Epithelial cell of proximal tubule (primary cell): ENCODE results near the gene ARL8A. TPM values are rescaled to one million over a fixed set of nuclear protein-coding genes. Genes with fewer than 3 reads are reported as not detected.
"Not testable (repeated sequence)": the region's sequence is repeated elsewhere in the genome, so short reads cannot be mapped to it uniquely, and the experiment has no call there.

Experiments
- DNase-seq: peaks from one replicate; pipeline ENCODE4 v3.0.0-alpha.2; 2011; ENCODE audit warnings: low read depth
- H3K4me3 ChIP-seq: 2 replicates; pipeline ENCODE4 v1.5.1; 2011; ENCODE audit warnings: low read depth, mild to moderate bottlenecking, low read length
- CTCF ChIP-seq: conservative IDR thresholded peaks from 2 replicates; pipeline ENCODE4 v1.5.1; 2012; ENCODE audit warnings: low read depth, mild to moderate bottlenecking, low read length
- total RNA-seq: library from RNA; depleted of rRNA; stranded (reverse); fragments of >200 nt; gene quantifications from 2 replicates; pipeline ENCODE4 v1.2.3, GENCODE V29; 2015

Gene ARL8A
- total RNA-seq, 1 donor from 2014 or later: 47.0 TPM

DNA sequence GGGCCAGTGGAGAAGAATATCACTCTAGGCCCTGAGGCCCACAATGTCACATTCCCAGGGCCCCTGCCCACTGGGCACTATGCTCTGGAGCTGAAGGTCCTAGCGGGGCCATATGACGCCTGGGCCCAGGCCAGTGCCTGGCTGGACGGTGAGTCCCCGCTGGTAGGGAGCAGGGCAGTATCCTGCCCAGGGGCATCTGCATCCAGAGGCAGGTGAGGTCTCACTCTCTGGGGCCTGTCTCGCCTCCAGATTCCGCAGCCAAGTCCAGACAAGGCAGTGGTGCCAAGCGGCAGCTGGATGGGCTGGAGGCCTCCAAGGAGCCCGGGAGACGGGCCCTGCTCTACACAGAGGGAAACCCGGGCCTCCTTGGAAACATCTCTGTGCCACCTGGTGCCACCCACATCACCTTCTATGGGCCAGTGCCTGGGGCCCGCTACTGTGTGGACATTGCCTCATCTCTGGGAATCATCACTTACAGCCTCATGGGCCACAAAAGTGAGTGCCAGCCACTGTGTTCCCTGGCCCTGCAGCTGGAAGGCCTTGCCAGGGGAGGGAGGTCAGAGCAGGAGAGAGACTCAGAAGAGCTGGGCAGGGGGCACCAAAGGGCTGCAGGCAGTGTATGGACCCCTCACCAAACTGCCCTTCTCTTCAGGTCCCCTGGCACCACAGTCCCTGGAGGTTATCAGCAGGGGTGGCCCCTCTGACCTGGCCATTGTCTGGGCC lies 26.9 kb upstream of the ARL8A start:
- no peak for DNase-seq
- H3K4me3 ChIP-seq: no peak overlapping the region
- no peak for TF ChIP-seq CTCF

DNA sequence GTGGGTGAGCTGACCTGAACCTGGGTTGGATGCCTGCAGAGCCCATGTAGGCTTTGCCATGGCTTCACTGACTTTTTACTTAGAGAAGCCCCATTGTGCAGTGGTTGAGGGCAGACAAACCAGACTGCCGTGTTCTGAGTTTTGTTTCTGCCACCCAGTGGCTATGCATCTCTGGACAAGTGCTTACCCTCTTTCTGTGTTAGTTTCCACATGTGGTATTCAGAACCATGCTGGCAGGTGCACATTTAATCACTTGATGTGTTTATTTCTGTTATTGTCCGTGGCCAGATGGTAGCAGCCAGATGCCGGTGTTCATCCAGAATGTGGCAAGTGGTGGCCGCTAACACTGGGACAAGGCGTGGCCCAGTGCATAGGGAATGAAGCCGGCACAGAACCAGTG lies 26.2 kb upstream of the ARL8A start:
- no peak for TF ChIP-seq CTCF
- H3K4me3 ChIP-seq: no peak overlapping the region
- no peak for DNase-seq

- no peak for TF ChIP-seq CTCF
- H3K4me3 ChIP-seq: no peak overlapping the region
- no peak for DNase-seq
Measured at GRCh38 chr1:202168861-202169260, 24.3 kb upstream of the ARL8A start.

DNA sequence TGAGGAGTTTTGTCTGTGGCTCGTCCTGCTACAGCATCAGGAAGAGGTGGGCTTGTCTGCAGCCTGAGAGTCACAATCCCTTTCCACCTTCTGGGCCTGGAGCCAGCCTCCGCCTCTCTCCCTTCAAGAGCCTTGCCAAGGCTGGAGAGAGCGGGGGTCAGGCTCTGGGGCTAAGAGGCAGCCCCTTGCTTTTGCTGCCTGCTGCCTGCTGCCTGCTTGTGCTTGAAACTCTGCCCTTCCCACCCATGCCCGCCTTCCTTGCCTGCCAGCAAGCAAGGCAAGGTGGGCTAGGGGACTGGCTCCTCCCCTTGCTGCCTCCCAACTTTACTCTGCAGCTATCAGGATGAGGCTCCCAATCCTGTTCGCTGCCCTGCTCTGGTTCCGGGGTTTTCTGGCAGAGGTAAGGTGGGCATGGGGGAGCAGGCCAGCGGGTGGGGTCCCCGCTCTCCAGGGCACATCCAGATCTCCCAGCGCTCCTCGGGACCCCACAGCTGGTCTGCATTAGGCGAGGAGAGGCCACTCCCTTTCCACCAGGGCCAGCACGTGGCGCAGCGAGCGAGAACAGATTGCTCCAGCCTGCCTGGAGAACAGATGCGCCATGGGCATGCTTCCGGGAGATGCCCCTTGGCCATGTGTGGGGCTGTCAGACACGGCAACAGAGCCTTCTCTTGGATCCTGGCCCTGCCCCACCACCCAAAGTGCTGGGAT lies 23.3 kb upstream of the ARL8A start:
- no peak overlapping the region for H3K4me3 ChIP-seq
- no peak for DNase-seq
- TF ChIP-seq CTCF: no peak

DNA sequence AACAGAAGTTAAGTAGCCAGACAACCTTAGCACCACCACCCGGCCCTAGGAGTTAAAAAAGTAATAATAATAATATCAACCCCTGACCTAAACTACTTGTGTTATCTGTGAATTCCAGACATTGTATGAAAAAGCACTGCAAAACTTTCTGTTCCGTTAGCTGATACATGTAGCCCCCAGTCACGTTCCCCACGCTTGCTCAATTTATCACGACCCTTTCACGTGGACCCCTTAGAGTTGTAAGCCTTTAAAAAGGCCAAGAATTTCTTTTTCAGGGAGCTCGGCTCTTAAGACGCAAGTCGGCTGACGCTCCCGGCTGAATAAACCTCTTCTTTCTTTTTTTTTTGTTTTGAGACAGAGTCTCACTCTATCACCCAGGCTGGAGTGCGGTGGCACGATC lies 22.5 kb upstream of the ARL8A start:
- not testable (repeated sequence) for DNase-seq, H3K4me3 ChIP-seq

GRCh38 chr1:202165942-202166843 lies 21.7 kb upstream of the ARL8A start:
- H3K4me3 ChIP-seq: no peak overlapping the region
- TF ChIP-seq CTCF: no peak
- DNase-seq: no peak

DNA sequence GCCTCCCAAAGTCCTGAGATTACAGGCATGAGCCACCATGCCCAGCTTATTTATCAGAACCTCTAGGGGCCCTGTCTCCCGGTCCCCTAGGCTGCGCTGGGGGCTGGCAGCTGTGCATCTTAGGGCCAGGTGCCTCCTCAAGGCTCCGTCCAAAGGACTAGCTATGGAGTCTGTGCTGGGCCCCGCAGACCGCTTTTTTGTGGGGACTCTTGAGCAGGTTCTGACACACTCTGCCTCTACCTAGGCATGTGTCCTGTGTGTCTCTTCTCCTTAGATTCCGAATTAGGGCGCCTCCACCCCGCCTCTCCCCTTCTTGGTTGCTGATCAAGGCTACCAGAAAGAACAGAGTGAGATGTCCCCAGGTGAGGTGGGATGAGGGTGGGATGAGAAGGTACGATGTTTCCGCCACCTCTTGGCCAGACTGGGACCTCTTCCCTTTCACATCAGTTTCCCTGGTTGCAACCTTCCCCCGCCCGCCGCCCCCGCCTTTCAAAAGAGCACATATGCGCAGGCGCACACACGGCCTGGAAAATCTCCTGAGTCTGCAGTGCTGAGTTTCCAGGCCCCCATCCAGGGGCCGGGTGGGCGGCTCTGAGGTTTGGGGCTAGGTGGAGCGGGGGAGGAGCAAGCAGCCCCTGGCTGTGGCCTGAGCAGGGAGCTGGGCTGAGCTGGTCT lies 20.9 kb upstream of the ARL8A start:
- no peak for DNase-seq
- H3K4me3 ChIP-seq: no peak overlapping the region
- TF ChIP-seq CTCF: no peak
